Vagina (tissue), 2 donors: Measurements from ENCODE around the gene ADD1. TPM values are rescaled to one million over a fixed set of nuclear protein-coding genes. Genes with fewer than 3 reads are reported as not detected.

Experiments
- DNase-seq, 2 donors: peaks; one replicate each; pipeline ENCODE4 v3.0.0-alpha.2; 2017; ENCODE audit errors: extremely low spot score in 2 of 2
- H3K27ac ChIP-seq: fragments of 200-600 bp; sonication (generic); one replicate; pipeline ENCODE4 v1.5.1; 2019
- H3K27me3 ChIP-seq: fragments of 200-600 bp; sonication (generic); one replicate; pipeline ENCODE4 v1.5.1; 2019
- H3K36me3 ChIP-seq, 2 donors: fragments of 200-600 bp; sonication (generic); one replicate each; pipeline ENCODE4 v1.5.1; 2017 to 2019
- H3K4me1 ChIP-seq: fragments of 200-600 bp; sonication (generic); one replicate; pipeline ENCODE4 v1.5.1; 2019
- H3K4me3 ChIP-seq, 2 donors: fragments of 200-600 bp; sonication (generic); 1 replicate in 1 of 2; 2 replicates in 1 of 2; pipeline ENCODE4 v1.5.1; 2016 to 2019
- H3K9me3 ChIP-seq: fragments of 200-600 bp; sonication (generic); one replicate; pipeline ENCODE4 v1.5.1; 2019
- CTCF ChIP-seq, 3 experiments: fragments of 450-650 bp in 2 of 3; fragments of 200-600 bp in 1 of 3; sonication (generic) in 1 of 3; IDR thresholded peaks; one replicate each; pipeline ENCODE4 v1.5.1; 2017 to 2019; ENCODE audit warnings: antibody characterized with exemption in 3 of 3, mild to moderate bottlenecking in 2 of 3, moderate library complexity in 2 of 3
- POLR2A ChIP-seq, 2 donors: fragments of 450-650 bp; IDR thresholded peaks; one replicate each; pipeline ENCODE4 v1.6.1; 2017; ENCODE audit warnings: antibody characterized with exemption in 2 of 2, mild to moderate bottlenecking in 2 of 2, moderate library complexity in 2 of 2
- POLR2AphosphoS5 ChIP-seq, 2 donors: sonication (generic); formaldehyde crosslinking; IDR thresholded peaks; one replicate each; pipeline ENCODE4 v1.9.0; 2017; ENCODE audit warnings: antibody characterized with exemption in 2 of 2, mild to moderate bottlenecking in 2 of 2, low read depth in 1 of 2; ENCODE audit not compliant: insufficient read depth in 1 of 2
- intact Hi-C: fragments of 100-400 bp; cut with DNase I; formaldehyde crosslinking; loops from one replicate; pipeline ENCODE4 v1.15.1; 2023
- total RNA-seq: library from RNA; depleted of rRNA; stranded (reverse); fragments of >200 nt; gene quantifications from one replicate; pipeline ENCODE4 v1.2.3, GENCODE V29; 2016

Gene ADD1
- total RNA-seq, 1 donor from 2014 or later, result 228 TPM

GRCh38 chr4:2796849-2797544, 46.6 kb upstream of the ADD1 start:
- H3K4me3 ChIP-seq, result no peak overlapping the region
- H3K4me1 ChIP-seq, result peaks cover 85% of the 10 kb centered on the region

DNA sequence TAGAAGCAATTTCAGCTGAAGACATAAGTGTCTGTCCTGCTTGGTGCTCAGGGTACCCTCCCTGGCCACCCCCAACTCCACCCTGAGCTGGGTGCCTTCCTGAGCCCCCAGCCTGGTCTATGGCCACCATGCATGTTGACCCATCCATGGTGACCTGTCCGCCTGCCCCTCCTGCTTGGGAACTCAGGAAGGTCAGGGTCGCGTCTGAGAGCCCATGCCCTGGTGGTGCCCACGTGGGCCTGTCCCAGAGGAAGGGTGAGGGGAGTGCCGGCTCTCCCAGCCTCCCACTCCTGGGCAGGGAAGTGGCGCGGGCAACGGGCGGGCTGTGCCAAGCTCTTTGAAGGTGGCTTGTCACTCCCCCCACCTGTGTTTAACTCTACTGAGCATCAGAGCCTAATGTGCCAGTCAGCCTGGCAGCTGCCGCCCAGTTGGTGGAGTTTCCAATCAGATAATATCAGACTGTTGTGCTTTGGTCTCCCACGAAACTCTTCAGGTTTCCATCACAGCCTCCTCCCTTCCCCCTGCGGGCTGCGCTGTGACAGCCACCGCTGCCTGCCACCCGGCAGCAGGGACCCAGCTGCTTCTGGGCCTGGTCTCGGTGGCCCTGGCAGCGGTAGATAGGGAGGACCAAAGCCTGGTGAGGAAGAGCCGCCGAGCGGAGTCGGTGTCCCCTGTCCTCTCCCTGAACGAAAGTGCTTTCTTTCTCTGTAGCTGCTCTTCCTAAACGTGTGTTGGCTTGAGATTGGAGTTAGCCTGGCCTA, 45.9 kb upstream of the ADD1 start:
- H3K27me3 ChIP-seq, result no peaks in the 10 kb centered on the region
- intact Hi-C loops, result no loop called here
- H3K9me3 ChIP-seq, result no peaks in the 10 kb centered on the region
- peaks cover 90% of the 10 kb centered on the region for H3K4me1 ChIP-seq
- DNase-seq, result no peak
- H3K27ac ChIP-seq, result peak overlapping the region; percentile 90
- no peaks in the 10 kb centered on the region for H3K36me3 ChIP-seq
- no peak overlapping the region for H3K4me3 ChIP-seq
- no peak for TF ChIP-seq POLR2A (IDR thresholded peaks at IDR 0.05)
- no peak for TF ChIP-seq POLR2AphosphoS5 (IDR thresholded peaks at IDR 0.05; ENCODE audit: insufficient read depth in 1 of 2, low read depth in 1 of 2)
- TF ChIP-seq CTCF (IDR thresholded peaks at IDR 0.05), result no peak

More at GRCh38 chr4:2796849-2797544, 46.6 kb upstream of the ADD1 start:
- DNase-seq, result no peak
- Histone ChIP-seq H3K27ac (peak overlapping the region; percentile 90), H3K9me3 (no peaks in the 10 kb centered on the region), H3K27me3 (no peaks in the 10 kb centered on the region), H3K36me3 (no peaks in the 10 kb centered on the region)
- no peak for TF ChIP-seq CTCF (IDR thresholded peaks at IDR 0.05)
- TF ChIP-seq POLR2A (IDR thresholded peaks at IDR 0.05), result no peak
- no peak for TF ChIP-seq POLR2AphosphoS5 (IDR thresholded peaks at IDR 0.05; ENCODE audit: insufficient read depth in 1 of 2, low read depth in 1 of 2)
- intact Hi-C loops, result no loop called here

GRCh38 chr4:2798399-2799223, 45.0 kb upstream of the ADD1 start:
- Histone ChIP-seq H3K4me1 (peaks cover 98% of the 10 kb centered on the region), H3K4me3 (peak overlapping the region; percentile 3 to 21), H3K36me3 (no peaks in the 10 kb centered on the region), H3K27ac (peak overlapping the region; percentile 90), H3K27me3 (no peaks in the 10 kb centered on the region), H3K9me3 (no peaks in the 10 kb centered on the region)
- intact Hi-C loops, result no loop called here
- no peak for DNase-seq
- no peak for TF ChIP-seq CTCF (IDR thresholded peaks at IDR 0.05)
- TF ChIP-seq POLR2AphosphoS5 (IDR thresholded peaks at IDR 0.05; ENCODE audit: insufficient read depth in 1 of 2, low read depth in 1 of 2), result peak in 1 of 2 donors; percentile 46

DNA sequence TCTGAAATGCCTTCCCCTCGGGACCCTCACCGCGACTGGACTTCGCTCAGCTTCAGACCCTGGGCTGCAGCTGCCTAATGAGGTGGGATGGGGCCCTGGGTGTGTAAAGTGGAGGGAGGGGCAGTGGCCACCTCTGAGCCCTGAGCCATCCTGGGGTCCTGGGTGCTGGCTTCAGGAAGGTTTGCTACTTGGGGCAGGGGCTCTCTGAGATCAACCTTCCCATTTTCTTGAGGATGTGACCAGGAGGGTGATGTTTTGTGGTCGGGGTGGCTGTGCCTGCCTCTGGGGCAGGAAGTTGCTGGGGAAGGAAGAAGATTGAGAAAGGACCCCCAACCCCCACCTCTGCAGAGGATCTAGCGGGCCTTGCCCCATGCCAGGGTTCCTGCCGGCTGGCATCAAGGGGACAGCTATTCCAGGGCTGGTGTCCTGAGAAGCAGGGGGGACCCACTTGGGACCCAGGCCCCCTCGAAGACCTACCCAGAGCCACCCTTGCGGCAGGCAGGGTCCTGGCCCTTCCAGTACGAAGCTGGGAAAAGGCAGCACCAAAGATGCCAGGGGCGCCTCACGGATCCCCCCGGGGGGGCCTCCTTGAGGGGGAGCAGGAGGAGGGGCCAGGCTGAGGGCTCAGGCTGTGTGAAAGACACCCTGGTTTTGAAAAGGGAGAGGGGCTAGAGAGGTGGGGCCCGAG, 44.3 kb upstream of the ADD1 start:
- H3K9me3 ChIP-seq, result no peaks in the 10 kb centered on the region
- H3K4me3 ChIP-seq, result peak overlapping the region; percentile 3 to 21
- intact Hi-C loops, result no loop called here

More for the DNA sequence above, 44.3 kb upstream of the ADD1 start:
- no peaks in the 10 kb centered on the region for H3K27me3 ChIP-seq
- peak overlapping the region; percentile 90 for H3K27ac ChIP-seq
- peaks cover 98% of the 10 kb centered on the region for H3K4me1 ChIP-seq
- H3K36me3 ChIP-seq, result no peaks in the 10 kb centered on the region
- TF ChIP-seq POLR2AphosphoS5 (IDR thresholded peaks at IDR 0.05; ENCODE audit: insufficient read depth in 1 of 2, low read depth in 1 of 2), result no peak
- TF ChIP-seq CTCF (IDR thresholded peaks at IDR 0.05), result no peak
- TF ChIP-seq POLR2A (IDR thresholded peaks at IDR 0.05), result no peak
- no peak for DNase-seq
